HL-60 (cell line): ENCODE measurements around the gene OSBPL10.

Experiments used
- CTCF ChIP-seq: IDR thresholded peaks from one replicate; pipeline ENCODE4 v1.5.1; 2011; ENCODE audit warnings: low read length, control low read depth, inconsistent platforms; ENCODE audit not compliant: insufficient read depth
- GABPA ChIP-seq: IDR thresholded peaks from 2 replicates; pipeline ENCODE4 v1.6.1; 2012; ENCODE audit warnings: low read depth
- POLR2AphosphoS5 ChIP-seq: IDR thresholded peaks from 2 replicates; pipeline ENCODE4 v1.6.1; 2012; ENCODE audit warnings: low read depth
- SPI1 ChIP-seq: IDR thresholded peaks from 2 replicates; pipeline ENCODE4 v1.6.1; 2012; ENCODE audit warnings: low read depth, mild to moderate bottlenecking, borderline replicate concordance

GRCh38 chr3:31732548-31732947 lies 248.5 kb downstream of the OSBPL10 start:
- TF ChIP-seq POLR2AphosphoS5 (no peak), CTCF (no peak), SPI1 (no peak), GABPA (no peak)
